Subcutaneous adipose tissue (tissue), 4 donors: ENCODE results near the gene CD109. TPM values are rescaled to one million over a fixed set of nuclear protein-coding genes. Genes with fewer than 3 reads are reported as not detected.

Experiments
- CTCF ChIP-seq: fragments of 450-650 bp; IDR thresholded peaks from one replicate; pipeline ENCODE4 v1.5.1; 2016; ENCODE audit warnings: low read depth, mild to moderate bottlenecking, control low read depth, antibody characterized with exemption, moderate library complexity
- total RNA-seq, 4 donors: library from RNA; depleted of rRNA; stranded (reverse); fragments of >200 nt; gene quantifications; one replicate each; pipeline ENCODE4 v1.1.0, GENCODE V29; 2016

CD109 gene
- total RNA-seq, 4 donors from 2014 or later = 16.0 to 59.8 (median 22.5) TPM

- no peak for TF ChIP-seq CTCF
Observed at GRCh38 chr6:73738367-73739028, 42.5 kb downstream of the CD109 start.

GRCh38 chr6:73739096-73739495, 43.1 kb downstream of the CD109 start:
- TF ChIP-seq CTCF = no peak

GRCh38 chr6:73742433-73742832, 46.4 kb downstream of the CD109 start:
- TF ChIP-seq CTCF = no peak

- TF ChIP-seq CTCF = no peak
Observed at GRCh38 chr6:73743081-73743480, 47.1 kb downstream of the CD109 start.

GRCh38 chr6:73743556-73743955, 47.6 kb downstream of the CD109 start:
- TF ChIP-seq CTCF = no peak

- TF ChIP-seq CTCF = no peak
Observed at GRCh38 chr6:73746787-73747186, 50.8 kb downstream of the CD109 start.

GRCh38 chr6:73747289-73747688, 51.3 kb downstream of the CD109 start:
- no peak for TF ChIP-seq CTCF
